ENCODE measurements around the gene FARS2.

The FARS2 gene

GRCh38 chr6:5323979-5324378, 62.7 kb downstream of the FARS2 start:
- ChIA-PET CTCF (no interaction called here), POLR2A (no interaction called here)
- TF ChIP-seq HDGF (IDR thresholded peaks at IDR 0.05; ENCODE audit: borderline replicate concordance) (no peak), FOXM1 (IDR thresholded peaks at IDR 0.05; ENCODE audit: borderline replicate concordance) (no peak), PKNOX1 (IDR thresholded peaks at IDR 0.05) (no peak), FOXA1 (IDR thresholded peaks at IDR 0.05) (no peak), FOXK2 (IDR thresholded peaks at IDR 0.05) (no peak), ELF4 (IDR thresholded peaks at IDR 0.05) (no peak), L3MBTL2 (conservative IDR thresholded peaks at IDR 0.05) (no peak), CTBP1 (IDR thresholded peaks at IDR 0.05; ENCODE audit: borderline replicate concordance) (no peak), ARNT (IDR thresholded peaks at IDR 0.05) (no peak), BHLHE40 (IDR thresholded peaks at IDR 0.05; ENCODE audit: borderline replicate concordance) (no peak), LEF1 (IDR thresholded peaks at IDR 0.05; ENCODE audit: borderline replicate concordance) (no peak), ZNF384 (IDR thresholded peaks at IDR 0.05) (no peak), SP1 (IDR thresholded peaks at IDR 0.05) (no peak), TARDBP (IDR thresholded peaks at IDR 0.05) (no peak)
- DNase-seq (ENCODE audit: extremely low spot score) = no peak

- POLR2A ChIA-PET = no interaction called here
- no peak for DNase-seq (ENCODE audit: extremely low spot score)
- CTCF ChIA-PET = no interaction called here
- TF ChIP-seq BHLHE40 (IDR thresholded peaks at IDR 0.05; ENCODE audit: borderline replicate concordance) (no peak), SP1 (IDR thresholded peaks at IDR 0.05) (no peak), L3MBTL2 (conservative IDR thresholded peaks at IDR 0.05) (no peak), TARDBP (IDR thresholded peaks at IDR 0.05) (no peak), LEF1 (IDR thresholded peaks at IDR 0.05; ENCODE audit: borderline replicate concordance) (no peak), ELF4 (IDR thresholded peaks at IDR 0.05) (no peak)
These were observed 63.9 kb downstream of the FARS2 start for GRCh38 chr6:5325173-5325572.

GRCh38 chr6:5326022-5326641, 64.8 kb downstream of the FARS2 start:
- CTCF ChIA-PET = no interaction called here
- no peak for DNase-seq (ENCODE audit: extremely low spot score)
- POLR2A ChIA-PET = no interaction called here
- TF ChIP-seq L3MBTL2 (conservative IDR thresholded peaks at IDR 0.05) (no peak), ELF4 (IDR thresholded peaks at IDR 0.05) (no peak), SUZ12 (IDR thresholded peaks at IDR 0.05) (no peak), LEF1 (IDR thresholded peaks at IDR 0.05; ENCODE audit: borderline replicate concordance) (no peak)

- DNase-seq (ENCODE audit: extremely low spot score) = no peak
- CTCF ChIA-PET = interaction anchor here (0.9 to 1.0 kb wide), 2 partner anchors 25 to 185 kb away, joined by 3 read pairs; no protein-coding TSS in a partner anchor
These were observed 67.5 kb downstream of the FARS2 start for GRCh38 chr6:5328800-5329199.

GRCh38 chr6:5331845-5332442, 70.6 kb downstream of the FARS2 start:
- no peak for DNase-seq (ENCODE audit: extremely low spot score)
- no peak for TF ChIP-seq HDGF (IDR thresholded peaks at IDR 0.05; ENCODE audit: borderline replicate concordance)
- no peak for TF ChIP-seq SUZ12 (IDR thresholded peaks at IDR 0.05)
- TF ChIP-seq FOXK2 (IDR thresholded peaks at IDR 0.05) = no peak
- TF ChIP-seq LEF1 (IDR thresholded peaks at IDR 0.05; ENCODE audit: borderline replicate concordance) = no peak
- TF ChIP-seq ARNT (IDR thresholded peaks at IDR 0.05) = no peak
- no peak for TF ChIP-seq SP1 (IDR thresholded peaks at IDR 0.05)
- TF ChIP-seq BHLHE40 (IDR thresholded peaks at IDR 0.05; ENCODE audit: borderline replicate concordance) = no peak
- no peak for TF ChIP-seq TARDBP (IDR thresholded peaks at IDR 0.05)
- TF ChIP-seq CTBP1 (IDR thresholded peaks at IDR 0.05; ENCODE audit: borderline replicate concordance) = no peak
- TF ChIP-seq PKNOX1 (IDR thresholded peaks at IDR 0.05) = no peak
- no peak for TF ChIP-seq ZNF384 (IDR thresholded peaks at IDR 0.05)
- no peak for TF ChIP-seq ELF4 (IDR thresholded peaks at IDR 0.05)
- no peak for TF ChIP-seq FOXA1 (IDR thresholded peaks at IDR 0.05)
- TF ChIP-seq L3MBTL2 (conservative IDR thresholded peaks at IDR 0.05) = no peak
- TF ChIP-seq NFRKB (IDR thresholded peaks at IDR 0.05) = no peak
- TF ChIP-seq FOXM1 (IDR thresholded peaks at IDR 0.05; ENCODE audit: borderline replicate concordance) = no peak
- ChIA-PET POLR2A (no interaction called here), CTCF (no interaction called here)

More at GRCh38 chr6:5328800-5329199, 67.5 kb downstream of the FARS2 start:
- POLR2A ChIA-PET = no interaction called here
- no peak for TF ChIP-seq L3MBTL2 (conservative IDR thresholded peaks at IDR 0.05)
- TF ChIP-seq BHLHE40 (IDR thresholded peaks at IDR 0.05; ENCODE audit: borderline replicate concordance) = no peak
- no peak for TF ChIP-seq ELF4 (IDR thresholded peaks at IDR 0.05)
- TF ChIP-seq FOXA1 (IDR thresholded peaks at IDR 0.05) = no peak
- TF ChIP-seq LEF1 (IDR thresholded peaks at IDR 0.05; ENCODE audit: borderline replicate concordance) = no peak
- no peak for TF ChIP-seq FOXK2 (IDR thresholded peaks at IDR 0.05)
- TF ChIP-seq ZNF384 (IDR thresholded peaks at IDR 0.05) = no peak
- TF ChIP-seq SUZ12 (IDR thresholded peaks at IDR 0.05) = no peak
- TF ChIP-seq SP1 (IDR thresholded peaks at IDR 0.05) = no peak
- TF ChIP-seq HDGF (IDR thresholded peaks at IDR 0.05; ENCODE audit: borderline replicate concordance) = no peak

GRCh38 chr6:5333658-5334057, 72.3 kb downstream of the FARS2 start:
- ChIA-PET POLR2A (no interaction called here), CTCF (no interaction called here)
- TF ChIP-seq HDGF (IDR thresholded peaks at IDR 0.05; ENCODE audit: borderline replicate concordance) (no peak), L3MBTL2 (conservative IDR thresholded peaks at IDR 0.05) (no peak), BHLHE40 (IDR thresholded peaks at IDR 0.05; ENCODE audit: borderline replicate concordance) (no peak), SP1 (IDR thresholded peaks at IDR 0.05) (no peak), SUZ12 (IDR thresholded peaks at IDR 0.05) (no peak), ELF4 (IDR thresholded peaks at IDR 0.05) (no peak), FOXK2 (IDR thresholded peaks at IDR 0.05) (no peak), ZNF384 (IDR thresholded peaks at IDR 0.05) (no peak), NFRKB (IDR thresholded peaks at IDR 0.05) (no peak), FOXM1 (IDR thresholded peaks at IDR 0.05; ENCODE audit: borderline replicate concordance) (no peak), PKNOX1 (IDR thresholded peaks at IDR 0.05) (no peak), CTBP1 (IDR thresholded peaks at IDR 0.05; ENCODE audit: borderline replicate concordance) (no peak), ARNT (IDR thresholded peaks at IDR 0.05) (no peak), LEF1 (IDR thresholded peaks at IDR 0.05; ENCODE audit: borderline replicate concordance) (no peak), FOXA1 (IDR thresholded peaks at IDR 0.05) (no peak), TARDBP (IDR thresholded peaks at IDR 0.05) (no peak)
- no peak for DNase-seq (ENCODE audit: extremely low spot score)
